Measurements from ENCODE around the gene CFAP77.
"Not testable (repeated sequence)": the region's sequence is repeated elsewhere in the genome, so short reads cannot be mapped to it uniquely, and the experiment has no call there.

Gene CFAP77

DNA sequence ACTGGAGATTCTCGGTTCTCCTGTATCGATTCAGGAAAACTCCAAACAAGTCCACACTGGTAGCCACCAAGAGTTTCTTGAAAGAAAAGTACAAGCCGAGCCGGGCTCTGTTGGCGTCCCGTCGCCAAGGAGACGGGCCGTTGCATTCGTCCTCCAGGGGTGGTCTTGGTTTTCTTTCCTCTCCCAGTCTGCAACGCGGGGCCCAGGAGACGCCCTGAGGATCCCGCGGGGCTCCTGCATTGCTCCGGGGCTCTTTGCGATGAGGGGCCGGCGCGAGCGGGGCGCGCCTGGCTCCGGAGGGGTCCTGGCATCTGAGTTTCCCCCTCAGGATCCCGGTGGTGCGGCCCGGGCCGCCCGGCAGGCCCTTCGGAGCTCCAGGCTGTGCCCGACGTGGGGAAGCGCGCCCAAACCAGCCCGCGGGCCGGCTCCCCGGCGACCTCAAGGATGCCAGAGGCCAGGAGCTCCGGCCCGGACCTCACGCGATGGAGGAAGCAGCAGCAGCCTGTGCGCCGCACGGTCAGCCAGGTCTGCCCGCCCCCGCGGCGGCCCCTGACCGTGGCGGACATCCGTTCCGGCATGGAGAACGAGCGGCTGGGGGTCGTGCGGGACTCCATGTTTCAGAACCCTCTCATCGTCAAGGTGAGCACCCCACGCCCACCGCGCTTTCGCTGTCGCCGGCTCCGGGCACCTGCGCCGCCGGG is at the start of gene CFAP77:
CFAP77 (plus strand) TSS at position 384 of the 701 bp plus-strand sequence; CDS start at position 445, 61 bp downstream.
- DNase-seq: peak; percentile 46

DNA sequence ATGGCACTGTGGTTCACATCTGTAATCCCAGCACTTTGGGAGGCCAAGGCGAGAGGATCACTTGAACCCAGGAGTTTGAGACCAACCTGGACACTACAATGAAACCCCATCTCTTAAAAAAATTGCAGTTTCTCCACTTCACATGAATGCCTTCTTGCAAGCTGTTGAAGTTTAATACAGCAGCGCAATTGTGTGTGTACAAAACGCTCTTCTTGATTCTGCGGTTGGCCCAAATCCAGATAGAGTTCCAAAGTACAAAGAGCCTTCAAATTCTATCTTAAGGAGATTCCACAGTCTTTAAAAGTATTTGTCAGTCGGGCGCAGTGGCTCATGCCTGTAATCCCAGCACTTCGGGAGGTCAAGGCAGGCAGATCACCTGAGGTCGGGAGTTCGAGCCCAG is 45.9 kb upstream of the CFAP77 start:
- no peak for DNase-seq

DNA sequence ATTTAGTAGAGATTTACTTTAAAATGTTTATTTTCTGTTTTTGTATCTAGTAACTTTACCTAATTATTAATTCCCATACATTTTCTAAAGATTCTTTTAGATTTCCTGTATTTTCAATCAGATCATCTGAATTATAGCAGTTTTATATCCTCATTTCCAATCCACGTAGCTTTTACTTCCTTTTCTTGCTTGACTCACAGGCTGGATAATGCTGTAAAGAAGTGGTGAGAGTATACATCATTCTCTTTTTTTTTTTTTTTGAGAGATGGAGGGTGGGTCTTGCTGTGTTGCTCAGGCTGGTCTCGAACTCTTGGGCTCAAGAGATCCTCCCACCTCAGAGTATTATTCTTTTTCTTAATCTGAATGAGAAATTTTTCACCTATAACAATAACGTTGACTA is 44.0 kb upstream of the CFAP77 start:
- DNase-seq: no peak

DNA sequence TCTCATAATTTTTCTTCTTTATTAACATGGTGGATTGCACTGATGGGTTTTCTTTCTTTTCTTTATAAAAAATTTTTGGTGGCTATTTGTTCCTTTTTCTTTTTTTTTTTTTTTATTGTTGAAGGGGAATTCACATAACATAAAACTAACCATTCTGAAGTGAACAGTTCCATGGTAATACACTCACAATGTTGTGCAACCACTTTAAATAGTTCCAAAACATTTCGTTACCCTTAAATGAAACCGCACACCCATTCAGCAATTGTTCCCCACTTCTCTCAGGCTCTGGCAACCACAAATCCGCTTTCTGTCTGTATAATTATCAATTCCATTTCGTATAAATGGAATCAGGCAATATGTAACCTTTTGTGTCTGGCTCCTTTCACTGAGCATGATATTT is 43.5 kb upstream of the CFAP77 start:
- DNase-seq: no peak

DNA sequence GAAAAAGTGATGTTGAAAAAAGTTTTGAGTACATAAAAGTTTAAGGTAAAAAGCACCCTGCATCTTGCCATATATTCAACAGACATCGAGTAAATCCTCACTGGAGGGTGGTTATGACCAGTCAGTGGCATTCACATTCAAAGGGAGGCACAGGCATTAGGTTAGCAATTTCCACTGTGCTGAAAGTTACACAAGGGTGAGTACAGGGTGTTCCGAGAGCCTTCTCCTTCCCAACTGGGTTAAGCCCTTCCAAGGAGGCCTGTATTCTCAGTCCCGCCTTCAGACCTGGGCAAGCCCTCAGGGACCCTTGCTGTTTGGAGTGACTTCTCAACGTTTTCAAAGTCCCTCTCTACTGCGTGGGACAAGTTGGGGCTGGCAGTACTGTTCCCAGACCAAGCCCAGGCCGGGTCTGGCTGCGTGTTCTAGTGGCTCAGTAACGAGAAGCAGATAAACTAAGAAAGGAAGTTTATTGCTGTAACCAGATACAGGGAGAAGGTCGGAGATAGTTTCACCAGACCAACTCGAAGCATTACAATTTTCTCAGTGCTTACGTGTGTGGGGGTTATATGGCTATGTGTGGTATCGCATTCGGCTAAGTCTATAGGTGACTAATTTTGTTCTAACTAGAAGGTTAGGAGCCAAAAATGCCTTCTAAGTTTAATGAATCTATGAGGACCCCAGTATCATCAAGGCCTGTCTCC is 42.2 kb upstream of the CFAP77 start:
- DNase-seq: no peak

DNA sequence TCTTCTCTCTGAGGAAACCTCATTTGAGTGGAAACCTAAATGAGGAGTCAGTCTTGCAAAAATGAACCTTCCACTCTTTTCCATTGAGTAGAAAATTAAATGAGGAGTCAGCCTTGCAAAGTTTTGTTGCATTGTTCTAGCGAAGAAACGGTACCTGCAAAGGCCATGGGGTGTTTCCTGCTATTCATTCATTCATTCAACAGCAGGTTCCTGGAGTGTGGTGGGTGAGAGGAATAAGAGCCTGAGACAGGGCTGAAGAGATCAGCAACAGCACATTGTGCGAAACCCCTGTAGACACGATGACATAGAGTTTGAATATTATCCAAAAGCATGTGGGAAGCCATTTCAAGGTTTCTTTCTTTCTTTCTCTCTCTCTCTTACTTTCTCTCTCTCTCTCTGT is 40.6 kb upstream of the CFAP77 start:
- DNase-seq: no peak

DNA sequence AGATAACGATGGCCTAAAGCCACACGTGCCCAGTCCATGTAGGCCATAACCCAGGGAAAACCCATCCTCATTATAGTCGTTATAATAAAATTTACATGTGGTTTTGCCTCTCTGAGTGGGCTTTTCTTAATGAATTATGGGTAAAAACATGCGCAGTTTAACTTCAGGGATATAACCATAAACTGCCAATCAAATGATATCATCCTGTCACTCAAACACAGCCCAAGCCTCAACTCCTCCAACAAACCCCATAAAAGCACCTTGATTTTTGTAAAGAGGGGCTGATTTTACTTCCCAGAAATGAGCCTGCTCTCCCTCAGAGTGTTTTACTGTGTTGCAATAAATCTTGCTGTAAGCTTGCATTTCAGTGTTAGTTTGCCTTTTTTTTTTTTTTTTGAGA is 39.4 kb upstream of the CFAP77 start:
- no peak for DNase-seq

DNA sequence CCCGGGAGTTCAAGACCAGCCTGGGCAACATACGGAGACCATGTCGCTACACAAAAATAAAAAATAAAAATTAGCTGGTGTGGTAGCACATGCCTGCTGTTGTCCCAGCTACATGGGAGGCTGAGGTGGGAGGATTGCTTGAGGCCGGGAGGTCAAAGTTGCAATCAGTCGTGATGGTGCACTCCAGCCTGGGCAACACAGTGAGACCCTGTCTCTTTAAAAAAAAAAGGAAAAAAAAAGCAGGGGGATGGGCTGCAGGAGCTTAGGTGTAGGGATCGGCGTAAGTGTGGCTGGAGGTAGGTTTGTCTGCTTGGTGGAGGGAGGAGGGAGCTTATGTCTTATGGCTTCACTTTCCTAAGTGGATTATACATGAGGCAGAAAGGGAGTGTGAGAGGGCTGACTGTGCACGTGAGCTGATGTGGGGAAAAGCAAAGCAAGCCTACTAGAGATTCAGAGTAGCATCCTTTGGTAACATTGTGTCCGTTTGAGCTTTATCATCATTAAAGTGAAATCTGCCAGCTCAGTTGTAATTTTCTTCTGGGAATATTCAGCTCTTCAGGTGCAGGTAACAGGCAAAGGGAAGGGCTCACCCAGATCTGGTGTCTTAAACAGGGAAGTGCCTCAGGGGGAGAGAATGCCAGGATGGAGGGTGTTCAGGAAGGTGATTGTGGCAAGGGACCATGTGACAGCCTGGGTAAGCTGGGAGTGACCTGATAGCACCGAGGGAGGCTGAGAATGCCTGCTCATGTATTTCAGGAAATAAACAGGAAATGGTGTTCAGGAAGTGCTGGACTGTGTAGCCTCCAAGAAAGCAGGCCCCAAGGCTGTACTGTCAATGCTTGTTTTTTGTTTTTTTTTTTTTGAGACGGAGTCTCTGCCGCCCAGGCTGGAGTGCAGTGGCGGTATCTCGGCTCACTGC is 37.6 kb upstream of the CFAP77 start:
- DNase-seq: no peak

DNA sequence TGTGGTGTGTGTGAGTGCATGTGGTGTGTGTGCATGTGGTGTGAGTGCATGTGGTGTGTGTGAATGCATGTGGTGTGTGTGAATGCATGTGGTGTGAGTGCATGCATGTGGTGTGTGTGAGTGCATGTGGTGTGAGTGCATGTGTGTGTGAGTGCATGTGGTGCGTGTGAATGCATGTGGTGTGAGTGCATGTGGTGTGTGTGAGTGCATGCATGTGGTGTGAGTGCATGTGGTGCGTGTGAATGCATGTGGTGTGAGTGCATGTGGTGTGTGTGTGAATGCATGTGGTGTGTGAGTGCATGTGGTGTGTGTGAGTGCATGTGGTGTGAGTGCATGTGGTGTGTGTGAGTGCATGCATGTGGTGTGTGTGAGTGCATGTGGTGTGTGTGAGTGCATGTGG is 32.2 kb upstream of the CFAP77 start:
- DNase-seq: not testable (repeated sequence)

DNA sequence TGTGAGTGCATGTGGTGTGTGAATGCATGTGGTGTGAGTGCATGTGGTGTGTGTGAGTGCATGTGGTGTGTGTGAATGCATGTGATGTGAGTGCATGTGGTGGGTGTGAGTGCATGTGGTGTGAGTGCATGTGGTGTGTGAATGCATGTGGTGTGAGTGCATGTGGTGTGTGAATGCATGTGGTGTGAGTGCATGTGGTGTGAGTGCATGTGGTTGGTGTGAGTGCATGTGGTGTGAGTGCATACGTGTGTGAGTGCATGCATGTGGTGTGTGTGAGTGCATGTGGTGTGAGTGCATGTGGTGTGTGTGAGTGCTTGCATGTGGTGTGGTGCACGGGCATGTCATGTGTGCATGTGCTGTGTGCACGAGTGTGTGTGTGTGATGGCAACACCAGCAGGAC is 31.6 kb upstream of the CFAP77 start:
- not testable (repeated sequence) for DNase-seq

DNA sequence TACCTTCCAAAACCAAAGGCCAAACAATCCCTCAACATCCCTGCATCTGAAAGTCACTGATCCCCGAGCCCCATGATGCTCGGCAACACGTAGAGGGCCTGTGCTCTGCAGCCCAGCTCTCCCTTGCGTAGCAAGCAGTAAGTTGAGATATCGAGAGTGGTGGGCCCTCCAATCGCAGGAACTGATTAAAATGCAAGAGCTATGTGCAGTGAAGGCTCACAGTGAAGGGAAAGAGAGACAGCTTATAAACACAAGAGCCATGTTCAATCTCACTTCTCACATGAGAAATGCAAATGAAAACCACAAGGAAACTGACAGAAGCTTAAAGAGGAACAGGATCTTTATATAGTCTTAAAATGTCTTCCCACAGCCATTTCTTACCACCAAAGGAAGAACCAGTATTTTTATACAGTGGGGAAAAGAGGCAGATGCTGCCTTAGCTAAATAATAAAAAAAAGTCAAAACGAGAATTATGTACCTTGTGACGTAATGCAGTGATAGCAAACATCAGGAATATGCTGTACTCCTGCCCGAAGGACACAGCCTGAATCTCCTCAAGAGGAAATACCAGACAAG is 28.0 kb upstream of the CFAP77 start:
- DNase-seq: no peak

DNA sequence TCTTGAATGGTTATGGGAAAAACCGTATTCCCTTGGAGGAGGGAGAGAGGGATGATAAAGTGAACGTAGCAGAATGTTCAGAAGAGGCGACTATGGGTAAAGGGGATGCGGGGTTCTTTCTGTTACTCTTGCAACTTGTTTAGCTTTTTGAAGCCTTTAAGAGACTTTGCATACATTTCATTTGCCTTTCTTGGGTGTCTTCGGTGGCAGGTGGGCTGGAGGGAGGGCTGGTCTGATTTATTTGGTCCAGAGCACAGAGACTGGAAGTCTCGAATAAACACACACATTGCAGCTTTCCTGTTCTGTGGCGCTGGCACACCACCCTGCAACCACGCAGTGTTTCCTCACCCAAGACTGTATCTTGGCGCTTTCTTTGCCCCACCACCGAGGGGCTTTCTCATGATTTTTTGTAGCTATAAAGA is 26.5 kb upstream of the CFAP77 start:
- no peak for DNase-seq

DNA sequence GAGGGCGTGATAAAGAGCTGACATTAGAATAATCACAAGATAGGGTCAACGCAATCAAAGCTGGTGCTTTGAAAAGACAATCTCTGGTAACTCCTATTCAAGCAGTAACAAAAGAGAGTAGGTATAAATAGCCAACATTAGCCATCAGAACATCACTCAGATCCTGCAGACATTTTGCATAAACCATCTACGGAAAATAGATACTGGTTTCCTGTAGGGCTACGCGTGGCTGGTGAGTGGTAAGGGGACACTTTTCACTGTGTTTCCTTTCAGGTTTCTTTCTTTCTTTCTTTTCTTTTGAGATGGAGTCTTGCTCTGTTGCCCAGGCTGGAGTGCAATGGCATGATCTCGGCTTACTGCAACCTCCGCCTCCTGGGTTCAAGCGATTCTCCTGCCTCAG is 25.6 kb upstream of the CFAP77 start:
- DNase-seq: no peak

DNA sequence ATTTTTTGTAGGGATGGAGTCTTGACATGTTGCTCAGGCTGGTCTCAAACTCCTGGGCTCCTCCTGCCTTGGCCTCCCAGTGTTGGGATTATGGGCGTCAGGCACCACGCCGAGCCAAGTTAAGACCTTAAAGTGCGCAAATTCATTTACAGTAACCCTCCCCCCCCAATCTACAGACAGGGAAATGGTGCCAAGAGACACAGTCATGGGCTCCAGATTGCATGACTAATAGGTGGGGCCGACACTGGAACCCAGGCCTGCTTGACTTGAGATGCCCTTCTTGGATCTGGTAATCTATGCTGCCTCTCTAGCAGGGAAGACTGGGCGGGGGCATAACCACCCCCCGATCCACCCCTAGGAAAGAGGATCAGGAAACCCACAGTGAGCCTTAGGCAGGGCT is 22.9 kb upstream of the CFAP77 start:
- DNase-seq: no peak

DNA sequence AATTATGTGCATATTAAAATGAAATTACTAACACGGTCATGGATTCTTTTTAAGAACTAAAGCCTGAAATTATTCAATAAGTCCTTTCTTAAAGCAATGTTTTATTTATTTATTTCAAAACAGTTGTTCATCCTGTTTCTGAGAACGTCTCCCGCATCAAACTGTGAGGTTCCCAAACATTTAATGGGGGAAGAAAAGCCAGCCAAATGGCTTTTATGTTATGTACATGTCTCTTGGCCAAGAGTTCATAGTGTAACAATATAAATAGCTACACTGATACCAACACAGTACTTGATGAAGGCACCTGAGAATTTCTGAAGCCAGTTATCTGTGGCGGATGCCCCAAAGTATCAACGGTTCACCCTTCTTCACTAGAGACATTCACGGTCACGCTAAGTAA is 19.0 kb upstream of the CFAP77 start:
- no peak for DNase-seq

DNA sequence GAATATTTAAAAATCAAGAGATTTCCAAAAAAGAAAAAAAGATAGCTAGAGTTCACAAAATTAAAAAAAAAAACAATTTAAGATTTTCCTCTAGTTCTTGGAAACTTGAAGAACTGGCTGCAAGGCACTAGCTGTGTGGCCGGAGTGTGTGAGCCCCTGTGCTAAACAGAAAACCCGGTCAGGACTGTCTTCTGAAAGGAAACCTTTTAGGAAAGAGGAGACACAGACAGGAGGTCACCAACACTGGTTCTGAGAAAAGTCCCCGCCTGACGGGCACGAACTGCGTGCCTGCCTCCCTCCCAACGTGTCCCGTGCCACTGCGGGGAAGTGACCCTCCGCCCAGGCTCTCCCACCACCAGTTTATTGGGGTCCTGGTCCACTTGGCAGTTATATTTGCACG is 18.6 kb upstream of the CFAP77 start:
- DNase-seq: no peak

DNA sequence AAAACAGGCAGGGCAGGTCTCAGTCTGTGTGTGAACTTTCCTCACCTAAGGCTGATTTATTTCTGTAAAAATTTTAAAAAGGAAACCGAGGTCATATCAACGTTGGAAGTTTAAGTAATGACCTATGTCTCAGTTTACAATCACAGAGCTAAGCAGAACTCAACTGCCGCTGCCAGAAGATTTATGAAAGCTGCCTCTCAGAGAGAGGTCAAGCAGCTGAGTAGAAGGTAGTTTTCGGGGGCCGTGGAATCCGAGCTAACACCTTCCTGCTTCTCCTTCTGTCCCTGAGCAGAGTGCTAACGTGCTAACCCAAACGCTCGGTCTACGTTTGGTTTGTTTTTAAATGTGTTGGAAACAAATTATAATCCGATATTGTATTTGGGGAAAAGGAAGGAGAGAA is 14.5 kb upstream of the CFAP77 start:
- DNase-seq: no peak

DNA sequence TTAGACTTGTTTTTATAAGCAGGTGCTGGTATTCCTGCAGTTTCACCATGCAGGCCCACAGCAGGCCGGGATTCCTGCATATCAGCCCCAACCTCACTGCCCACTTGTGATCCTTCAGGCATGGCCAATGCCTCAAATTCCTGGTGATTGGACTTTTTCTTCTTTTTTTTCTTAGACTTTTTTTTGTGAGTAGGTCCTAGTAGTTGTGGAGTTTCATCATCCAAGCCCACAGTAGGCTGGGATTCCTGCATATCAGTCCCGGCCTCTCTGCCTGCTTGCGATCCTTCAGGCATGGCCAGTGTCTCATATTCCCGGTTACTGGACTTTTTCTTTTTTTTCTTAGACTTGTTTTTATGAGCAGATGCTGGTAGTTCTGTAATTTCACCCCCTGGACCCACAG is 8.2 kb upstream of the CFAP77 start:
- no peak for DNase-seq

DNA sequence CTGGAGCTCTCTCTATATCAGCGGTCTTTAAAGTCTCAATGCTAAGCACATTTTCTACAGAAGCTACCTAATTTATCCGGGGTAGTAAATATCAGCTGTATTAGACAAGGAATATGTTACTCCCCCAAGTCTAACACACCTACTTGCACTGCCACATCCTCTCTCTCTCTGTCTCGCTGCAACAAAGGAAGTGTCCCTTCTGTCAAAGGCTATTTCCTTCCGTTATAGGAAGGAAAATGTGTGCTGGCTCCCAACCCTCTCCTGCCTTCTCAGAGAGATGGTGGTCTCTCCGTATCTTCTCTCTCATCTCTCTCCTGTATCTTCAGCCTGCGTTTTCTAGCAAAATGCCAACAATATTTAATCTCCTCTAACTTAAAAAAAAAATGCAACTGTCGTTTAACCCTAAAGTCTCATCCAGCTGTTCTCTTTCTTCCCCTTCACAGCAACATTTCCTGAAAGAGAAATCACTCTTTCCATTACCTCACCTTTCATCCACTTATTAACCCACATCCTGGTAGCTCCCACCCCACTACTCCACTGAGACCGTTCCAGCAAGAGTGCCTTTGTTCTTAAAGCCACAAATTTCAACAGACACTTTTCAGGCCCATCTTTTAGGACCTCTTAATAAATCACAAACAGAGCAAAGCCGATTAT is 5.7 kb upstream of the CFAP77 start:
- DNase-seq: no peak

DNA sequence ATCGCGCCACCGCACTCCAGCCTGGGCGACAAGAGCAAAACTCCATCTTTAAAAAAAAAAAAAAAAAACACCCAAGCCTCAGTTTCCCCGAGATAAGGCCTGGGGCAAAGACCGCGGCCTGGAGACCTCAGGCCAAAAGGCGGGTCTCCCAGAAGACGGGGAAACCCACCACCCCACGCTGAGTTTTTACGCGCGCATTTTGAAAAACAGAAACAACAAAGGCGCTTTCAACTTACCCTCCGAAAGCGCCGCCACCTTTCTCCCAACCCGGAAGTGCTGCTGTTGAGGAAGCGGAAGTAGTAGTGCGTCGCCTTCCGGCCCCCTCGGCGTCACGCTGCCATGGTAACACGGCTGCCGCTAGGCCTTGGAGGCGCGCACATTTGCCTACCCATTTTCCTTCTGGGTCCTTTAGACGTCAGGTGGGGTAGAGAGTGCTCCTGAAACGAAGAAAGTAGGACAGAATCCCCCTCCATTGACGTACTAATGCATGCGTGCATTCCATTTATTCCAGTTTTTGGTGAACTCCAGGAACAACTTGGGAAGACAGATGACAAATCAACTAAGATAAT is 3.4 kb upstream of the CFAP77 start, which contains the start of gene TTF1:
TTF1 (minus strand) TSS at position 287 of the 569 bp plus-strand sequence. CDS start 4,019 bp downstream, outside the sequence.
- peak; percentile 96 for DNase-seq

DNA sequence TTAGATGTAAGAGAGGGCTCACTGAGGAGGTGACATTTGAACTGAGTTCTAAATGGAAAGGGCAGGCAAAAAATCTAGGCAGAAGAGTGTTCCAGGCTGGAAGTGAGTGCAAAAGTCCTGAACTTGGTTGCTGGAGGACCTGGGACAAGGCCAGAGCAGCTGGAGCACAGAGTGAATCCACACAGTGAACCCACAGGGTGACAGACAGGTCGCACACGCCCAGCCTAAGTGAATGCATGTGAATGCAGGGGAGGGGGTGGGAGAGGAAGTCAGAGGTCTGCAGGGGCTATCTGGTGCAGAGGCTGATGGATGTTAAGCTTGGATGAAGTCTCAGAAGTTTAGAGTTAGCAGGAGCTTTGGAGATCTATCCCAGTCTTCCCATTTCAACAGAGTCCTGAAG is 2.8 kb upstream of the CFAP77 start:
- DNase-seq: no peak

DNA sequence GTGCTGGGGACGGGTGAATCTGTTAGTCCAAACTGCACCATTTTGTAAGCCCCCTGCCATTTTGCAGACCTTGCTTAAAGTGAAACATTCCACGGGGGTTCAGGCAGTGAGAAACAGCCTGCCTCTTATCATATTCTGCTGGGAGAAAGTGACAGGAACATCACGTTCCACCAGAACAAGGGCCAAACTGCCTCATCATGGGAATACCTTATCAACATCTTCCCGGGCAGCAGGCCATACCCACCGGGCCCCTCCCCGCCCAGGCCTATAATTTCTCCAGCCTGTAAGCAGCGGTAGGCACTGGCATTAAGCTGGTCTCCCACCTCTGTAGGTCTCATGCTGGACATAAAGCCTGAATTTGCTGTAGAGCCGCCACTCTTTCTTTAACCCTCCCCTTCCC is 1.5 kb upstream of the CFAP77 start:
- no peak for DNase-seq
